Measurements from ENCODE around the gene PSMA5.

Gene PSMA5

DNA sequence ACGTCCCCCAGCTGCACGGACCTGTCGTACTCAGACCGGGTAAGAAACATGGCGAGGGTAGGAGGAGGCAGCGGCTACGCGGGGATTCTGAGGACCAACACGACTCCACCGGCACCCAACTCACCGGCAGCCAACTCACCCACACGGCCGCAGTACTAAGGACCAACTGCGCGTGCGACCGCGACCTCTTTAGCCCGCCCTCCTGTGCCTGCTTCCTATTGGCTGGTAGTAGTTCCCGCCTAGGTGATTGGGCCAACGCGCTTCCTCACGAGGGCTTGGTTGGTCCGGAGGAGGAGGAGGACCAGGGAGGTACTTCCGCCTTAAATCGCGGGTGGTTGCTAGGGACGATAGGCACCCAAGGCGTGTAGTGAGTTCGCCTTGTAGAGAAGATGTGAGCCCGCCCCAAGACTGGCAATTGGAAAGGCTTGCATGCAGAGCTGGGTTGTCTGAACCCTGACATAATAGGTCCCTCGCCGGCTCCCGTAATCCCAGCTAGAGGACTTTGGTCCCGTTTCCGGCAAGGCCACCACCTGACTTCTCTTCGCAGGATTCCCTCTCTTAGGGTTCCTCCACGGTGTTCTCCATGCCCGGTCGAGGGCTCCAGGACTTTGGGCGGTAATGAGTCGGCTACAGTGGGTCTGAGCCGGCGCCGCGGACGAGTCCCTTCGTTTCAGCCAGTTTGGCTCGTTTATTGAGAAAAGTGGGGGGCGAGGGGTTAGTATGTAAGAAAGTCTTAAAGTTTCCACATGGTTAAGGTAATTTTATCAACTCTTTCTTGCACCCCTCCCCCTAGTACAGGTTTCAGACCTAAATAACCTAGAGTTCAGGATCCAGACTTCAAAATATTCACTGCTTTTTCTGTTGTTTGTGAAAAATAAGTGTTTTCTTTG lies at the start of gene PSMA5 (continued):
- TF ChIP-seq, protein P1, sequence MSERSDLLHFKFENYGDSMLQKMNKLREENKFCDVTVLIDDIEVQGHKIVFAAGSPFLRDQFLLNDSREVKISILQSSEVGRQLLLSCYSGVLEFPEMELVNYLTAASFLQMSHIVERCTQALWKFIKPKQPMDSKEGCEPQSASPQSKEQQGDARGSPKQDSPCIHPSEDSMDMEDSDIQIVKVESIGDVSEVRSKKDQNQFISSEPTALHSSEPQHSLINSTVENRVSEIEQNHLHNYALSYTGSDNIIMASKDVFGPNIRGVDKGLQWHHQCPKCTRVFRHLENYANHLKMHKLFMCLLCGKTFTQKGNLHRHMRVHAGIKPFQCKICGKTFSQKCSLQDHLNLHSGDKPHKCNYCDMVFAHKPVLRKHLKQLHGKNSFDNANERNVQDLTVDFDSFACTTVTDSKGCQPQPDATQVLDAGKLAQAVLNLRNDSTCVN (tag by site-specific recombination; optimal IDR thresholded peaks at IDR 0.05): peak; percentile 75
- TF ChIP-seq KLF8 (tag by site-specific recombination; IDR thresholded peaks at IDR 0.05) (no peak), ZNF621 (tag by site-specific recombination; IDR thresholded peaks at IDR 0.05) (no peak), ZNF76 (tag by site-specific recombination; IDR thresholded peaks at IDR 0.05; ENCODE audit: borderline replicate concordance, low read depth) (no peak; the same call in 1 of the 2 replicates), ZNF610 (tag by site-specific recombination; IDR thresholded peaks at IDR 0.05; ENCODE audit: borderline replicate concordance) (no peak), ZNF560 (tag by site-specific recombination; IDR thresholded peaks at IDR 0.05; ENCODE audit: borderline replicate concordance) (no peak), ZNF423 (tag by site-specific recombination; IDR thresholded peaks at IDR 0.05) (no peak; the same call in 1 of the 2 replicates), ZNF202 (tag by site-specific recombination; IDR thresholded peaks at IDR 0.05; ENCODE audit: borderline replicate concordance) (no peak), SP2 (tag by site-specific recombination; IDR thresholded peaks at IDR 0.05) (peak; percentile 99), ZNF214 (tag by site-specific recombination; IDR thresholded peaks at IDR 0.05; ENCODE audit: borderline replicate concordance) (no peak), ZNF561 (tag by site-specific recombination; IDR thresholded peaks at IDR 0.05; ENCODE audit: borderline replicate concordance) (peak; percentile 60), SALL2 (tag by site-specific recombination; IDR thresholded peaks at IDR 0.05; ENCODE audit: borderline replicate concordance) (no peak), BCL11B (tag by site-specific recombination; IDR thresholded peaks at IDR 0.05; ENCODE audit: low read depth) (no peak; the same call in 1 of the 2 replicates), ZNF335 (tag by site-specific recombination; conservative IDR thresholded peaks at IDR 0.05) (peak; percentile 99)
- TF ChIP-seq, protein P2, sequence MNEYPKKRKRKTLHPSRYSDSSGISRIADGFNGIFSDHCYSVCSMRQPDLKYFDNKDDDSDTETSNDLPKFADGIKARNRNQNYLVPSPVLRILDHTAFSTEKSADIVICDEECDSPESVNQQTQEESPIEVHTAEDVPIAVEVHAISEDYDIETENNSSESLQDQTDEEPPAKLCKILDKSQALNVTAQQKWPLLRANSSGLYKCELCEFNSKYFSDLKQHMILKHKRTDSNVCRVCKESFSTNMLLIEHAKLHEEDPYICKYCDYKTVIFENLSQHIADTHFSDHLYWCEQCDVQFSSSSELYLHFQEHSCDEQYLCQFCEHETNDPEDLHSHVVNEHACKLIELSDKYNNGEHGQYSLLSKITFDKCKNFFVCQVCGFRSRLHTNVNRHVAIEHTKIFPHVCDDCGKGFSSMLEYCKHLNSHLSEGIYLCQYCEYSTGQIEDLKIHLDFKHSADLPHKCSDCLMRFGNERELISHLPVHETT (tag by site-specific recombination; IDR thresholded peaks at IDR 0.05): 0 out of 2 replicates have a peak, but pooled peaks have one; percentile 1
- TF ChIP-seq, protein P3, sequence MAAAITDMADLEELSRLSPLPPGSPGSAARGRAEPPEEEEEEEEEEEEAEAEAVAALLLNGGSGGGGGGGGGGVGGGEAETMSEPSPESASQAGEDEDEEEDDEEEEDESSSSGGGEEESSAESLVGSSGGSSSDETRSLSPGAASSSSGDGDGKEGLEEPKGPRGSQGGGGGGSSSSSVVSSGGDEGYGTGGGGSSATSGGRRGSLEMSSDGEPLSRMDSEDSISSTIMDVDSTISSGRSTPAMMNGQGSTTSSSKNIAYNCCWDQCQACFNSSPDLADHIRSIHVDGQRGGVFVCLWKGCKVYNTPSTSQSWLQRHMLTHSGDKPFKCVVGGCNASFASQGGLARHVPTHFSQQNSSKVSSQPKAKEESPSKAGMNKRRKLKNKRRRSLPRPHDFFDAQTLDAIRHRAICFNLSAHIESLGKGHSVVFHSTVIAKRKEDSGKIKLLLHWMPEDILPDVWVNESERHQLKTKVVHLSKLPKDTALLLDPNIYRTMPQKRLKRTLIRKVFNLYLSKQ (tag by site-specific recombination; IDR thresholded peaks at IDR 0.05; ENCODE audit: borderline replicate concordance): no peak
- TF ChIP-seq, protein P4, sequence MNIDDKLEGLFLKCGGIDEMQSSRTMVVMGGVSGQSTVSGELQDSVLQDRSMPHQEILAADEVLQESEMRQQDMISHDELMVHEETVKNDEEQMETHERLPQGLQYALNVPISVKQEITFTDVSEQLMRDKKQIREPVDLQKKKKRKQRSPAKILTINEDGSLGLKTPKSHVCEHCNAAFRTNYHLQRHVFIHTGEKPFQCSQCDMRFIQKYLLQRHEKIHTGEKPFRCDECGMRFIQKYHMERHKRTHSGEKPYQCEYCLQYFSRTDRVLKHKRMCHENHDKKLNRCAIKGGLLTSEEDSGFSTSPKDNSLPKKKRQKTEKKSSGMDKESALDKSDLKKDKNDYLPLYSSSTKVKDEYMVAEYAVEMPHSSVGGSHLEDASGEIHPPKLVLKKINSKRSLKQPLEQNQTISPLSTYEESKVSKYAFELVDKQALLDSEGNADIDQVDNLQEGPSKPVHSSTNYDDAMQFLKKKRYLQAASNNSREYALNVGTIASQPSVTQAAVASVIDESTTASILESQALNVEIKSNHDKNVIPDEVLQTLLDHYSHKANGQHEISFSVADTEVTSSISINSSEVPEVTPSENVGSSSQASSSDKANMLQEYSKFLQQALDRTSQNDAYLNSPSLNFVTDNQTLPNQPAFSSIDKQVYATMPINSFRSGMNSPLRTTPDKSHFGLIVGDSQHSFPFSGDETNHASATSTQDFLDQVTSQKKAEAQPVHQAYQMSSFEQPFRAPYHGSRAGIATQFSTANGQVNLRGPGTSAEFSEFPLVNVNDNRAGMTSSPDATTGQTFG (tag by site-specific recombination; IDR thresholded peaks at IDR 0.05; ENCODE audit: borderline replicate concordance): no peak
- TF ChIP-seq, protein P5, sequence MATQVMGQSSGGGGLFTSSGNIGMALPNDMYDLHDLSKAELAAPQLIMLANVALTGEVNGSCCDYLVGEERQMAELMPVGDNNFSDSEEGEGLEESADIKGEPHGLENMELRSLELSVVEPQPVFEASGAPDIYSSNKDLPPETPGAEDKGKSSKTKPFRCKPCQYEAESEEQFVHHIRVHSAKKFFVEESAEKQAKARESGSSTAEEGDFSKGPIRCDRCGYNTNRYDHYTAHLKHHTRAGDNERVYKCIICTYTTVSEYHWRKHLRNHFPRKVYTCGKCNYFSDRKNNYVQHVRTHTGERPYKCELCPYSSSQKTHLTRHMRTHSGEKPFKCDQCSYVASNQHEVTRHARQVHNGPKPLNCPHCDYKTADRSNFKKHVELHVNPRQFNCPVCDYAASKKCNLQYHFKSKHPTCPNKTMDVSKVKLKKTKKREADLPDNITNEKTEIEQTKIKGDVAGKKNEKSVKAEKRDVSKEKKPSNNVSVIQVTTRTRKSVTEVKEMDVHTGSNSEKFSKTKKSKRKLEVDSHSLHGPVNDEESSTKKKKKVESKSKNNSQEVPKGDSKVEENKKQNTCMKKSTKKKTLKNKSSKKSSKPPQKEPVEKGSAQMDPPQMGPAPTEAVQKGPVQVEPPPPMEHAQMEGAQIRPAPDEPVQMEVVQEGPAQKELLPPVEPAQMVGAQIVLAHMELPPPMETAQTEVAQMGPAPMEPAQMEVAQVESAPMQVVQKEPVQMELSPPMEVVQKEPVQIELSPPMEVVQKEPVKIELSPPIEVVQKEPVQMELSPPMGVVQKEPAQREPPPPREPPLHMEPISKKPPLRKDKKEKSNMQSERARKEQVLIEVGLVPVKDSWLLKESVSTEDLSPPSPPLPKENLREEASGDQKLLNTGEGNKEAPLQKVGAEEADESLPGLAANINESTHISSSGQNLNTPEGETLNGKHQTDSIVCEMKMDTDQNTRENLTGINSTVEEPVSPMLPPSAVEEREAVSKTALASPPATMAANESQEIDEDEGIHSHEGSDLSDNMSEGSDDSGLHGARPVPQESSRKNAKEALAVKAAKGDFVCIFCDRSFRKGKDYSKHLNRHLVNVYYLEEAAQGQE (tag by site-specific recombination; IDR thresholded peaks at IDR 0.05): no peak
- TF ChIP-seq, protein P6, sequence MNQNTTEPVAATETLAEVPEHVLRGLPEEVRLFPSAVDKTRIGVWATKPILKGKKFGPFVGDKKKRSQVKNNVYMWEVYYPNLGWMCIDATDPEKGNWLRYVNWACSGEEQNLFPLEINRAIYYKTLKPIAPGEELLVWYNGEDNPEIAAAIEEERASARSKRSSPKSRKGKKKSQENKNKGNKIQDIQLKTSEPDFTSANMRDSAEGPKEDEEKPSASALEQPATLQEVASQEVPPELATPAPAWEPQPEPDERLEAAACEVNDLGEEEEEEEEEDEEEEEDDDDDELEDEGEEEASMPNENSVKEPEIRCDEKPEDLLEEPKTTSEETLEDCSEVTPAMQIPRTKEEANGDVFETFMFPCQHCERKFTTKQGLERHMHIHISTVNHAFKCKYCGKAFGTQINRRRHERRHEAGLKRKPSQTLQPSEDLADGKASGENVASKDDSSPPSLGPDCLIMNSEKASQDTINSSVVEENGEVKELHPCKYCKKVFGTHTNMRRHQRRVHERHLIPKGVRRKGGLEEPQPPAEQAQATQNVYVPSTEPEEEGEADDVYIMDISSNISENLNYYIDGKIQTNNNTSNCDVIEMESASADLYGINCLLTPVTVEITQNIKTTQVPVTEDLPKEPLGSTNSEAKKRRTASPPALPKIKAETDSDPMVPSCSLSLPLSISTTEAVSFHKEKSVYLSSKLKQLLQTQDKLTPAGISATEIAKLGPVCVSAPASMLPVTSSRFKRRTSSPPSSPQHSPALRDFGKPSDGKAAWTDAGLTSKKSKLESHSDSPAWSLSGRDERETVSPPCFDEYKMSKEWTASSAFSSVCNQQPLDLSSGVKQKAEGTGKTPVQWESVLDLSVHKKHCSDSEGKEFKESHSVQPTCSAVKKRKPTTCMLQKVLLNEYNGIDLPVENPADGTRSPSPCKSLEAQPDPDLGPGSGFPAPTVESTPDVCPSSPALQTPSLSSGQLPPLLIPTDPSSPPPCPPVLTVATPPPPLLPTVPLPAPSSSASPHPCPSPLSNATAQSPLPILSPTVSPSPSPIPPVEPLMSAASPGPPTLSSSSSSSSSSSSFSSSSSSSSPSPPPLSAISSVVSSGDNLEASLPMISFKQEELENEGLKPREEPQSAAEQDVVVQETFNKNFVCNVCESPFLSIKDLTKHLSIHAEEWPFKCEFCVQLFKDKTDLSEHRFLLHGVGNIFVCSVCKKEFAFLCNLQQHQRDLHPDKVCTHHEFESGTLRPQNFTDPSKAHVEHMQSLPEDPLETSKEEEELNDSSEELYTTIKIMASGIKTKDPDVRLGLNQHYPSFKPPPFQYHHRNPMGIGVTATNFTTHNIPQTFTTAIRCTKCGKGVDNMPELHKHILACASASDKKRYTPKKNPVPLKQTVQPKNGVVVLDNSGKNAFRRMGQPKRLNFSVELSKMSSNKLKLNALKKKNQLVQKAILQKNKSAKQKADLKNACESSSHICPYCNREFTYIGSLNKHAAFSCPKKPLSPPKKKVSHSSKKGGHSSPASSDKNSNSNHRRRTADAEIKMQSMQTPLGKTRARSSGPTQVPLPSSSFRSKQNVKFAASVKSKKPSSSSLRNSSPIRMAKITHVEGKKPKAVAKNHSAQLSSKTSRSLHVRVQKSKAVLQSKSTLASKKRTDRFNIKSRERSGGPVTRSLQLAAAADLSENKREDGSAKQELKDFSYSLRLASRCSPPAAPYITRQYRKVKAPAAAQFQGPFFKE (tag by site-specific recombination; IDR thresholded peaks at IDR 0.05; ENCODE audit: borderline replicate concordance): no peak

All from HEK293 (cell line).